HG02571 (cell line): ENCODE measurements around the gene GATAD2B.

Experiments
- ATAC-seq: cut with Tn5 transposase; IDR thresholded peaks from one replicate; pipeline ENCODE4 v1.9.1; 2021; ENCODE audit warnings: mild to moderate bottlenecking, moderate library complexity; ENCODE audit not compliant: unreplicated experiment

The GATAD2B gene

GRCh38 chr1:153922972-153923925 lies at the start of gene GATAD2B:
Gene GATAD2B (minus strand): TSS chr1:153922972. CDS start chr1:153828347, 94,625 bp downstream.
- peak; percentile 92 for ATAC-seq

GRCh38 chr1:153970346-153970745 lies 47.6 kb upstream of the GATAD2B start:
- ATAC-seq: no peak

- no peak for ATAC-seq
These were observed 46.2 kb upstream of the GATAD2B start for GRCh38 chr1:153968972-153969371.

GRCh38 chr1:153968408-153968807 lies 45.6 kb upstream of the GATAD2B start:
- no peak for ATAC-seq

GRCh38 chr1:153968000-153968363 lies 45.2 kb upstream of the GATAD2B start:
- ATAC-seq: no peak

GRCh38 chr1:153967107-153967999 lies 44.6 kb upstream of the GATAD2B start, which contains the start of gene CREB3L4:
Gene CREB3L4 (plus strand): TSS chr1:153967902. CDS start chr1:153968526, 624 bp downstream.
- ATAC-seq: peak; percentile 73

- no peak for ATAC-seq
These were observed 41.1 kb upstream of the GATAD2B start for GRCh38 chr1:153963850-153964331.

- peak; percentile 49 for ATAC-seq
These were observed 40.5 kb upstream of the GATAD2B start, which contains the start of gene SLC39A1 for GRCh38 chr1:153963030-153963849. Gene SLC39A1 (minus strand): TSS chr1:153963537. CDS start chr1:153962715, 822 bp downstream.

GRCh38 chr1:153962088-153963029 lies 39.6 kb upstream of the GATAD2B start:
- no peak for ATAC-seq

- ATAC-seq: no peak
These were observed 38.6 kb upstream of the GATAD2B start for GRCh38 chr1:153961421-153961820.

- ATAC-seq: no peak
These were observed 37.4 kb upstream of the GATAD2B start for GRCh38 chr1:153960206-153960605.

- ATAC-seq: no peak
These were observed 36.7 kb upstream of the GATAD2B start for GRCh38 chr1:153959454-153959853.

- ATAC-seq: no peak
These were observed 36.1 kb upstream of the GATAD2B start for GRCh38 chr1:153958961-153959260.

GRCh38 chr1:153958111-153958960 lies 35.6 kb upstream of the GATAD2B start, which contains the start of gene CRTC2:
Gene CRTC2 (minus strand): TSS chr1:153958612. CDS start chr1:153958497, 115 bp downstream.
- peak; percentile 67 for ATAC-seq

GRCh38 chr1:153957744-153958110 lies 35.0 kb upstream of the GATAD2B start:
- ATAC-seq: peak; percentile 8

- ATAC-seq: no peak
These were observed 34.4 kb upstream of the GATAD2B start for GRCh38 chr1:153956997-153957715.

GRCh38 chr1:153954826-153955225 lies 32.1 kb upstream of the GATAD2B start:
- no peak for ATAC-seq
